HepG2 (cell line): ENCODE measurements around the gene FAM43A. TPM values are rescaled to one million over a fixed set of nuclear protein-coding genes. Genes with fewer than 3 reads are reported as not detected.
A peak's percentile ranks its signal among the peaks of the same experiment; 100 is the strongest.

ENCODE experiments used
- ATAC-seq: fragments of 200-7000 bp; cut with Tn5 transposase; 3 replicates; pipeline ENCODE4 v1.9.1; 2020; ENCODE audit warnings: mild to moderate bottlenecking, moderate library complexity
- BruUV-seq: library from RNA; stranded (reverse); fragments of 400-500 nt; replicated peaks from 2 replicates; lab custom pipeline; 2021; lab: Mats Ljungman, UMichigan
- CTCF ChIA-PET: fragments of 300-600 bp; formaldehyde crosslinking; extraction: SDS; loops from one replicate; lab custom pipeline; 2021; ENCODE audit warnings: low total read pairs, inconsistent platforms, low intra/inter-chr PET ratio; lab: Yijun Ruan, JAX
- POLR2A ChIA-PET: fragments of 350-600 bp; sonication (Branson Sonifier 250); formaldehyde crosslinking; loops from one replicate; lab custom pipeline; 2020; ENCODE audit warnings: antibody characterized with exemption, inconsistent platforms; lab: Yijun Ruan, JAX
- DNase-seq: peaks from one replicate; pipeline ENCODE4 v3.0.0-alpha.2; 2015; ENCODE audit warnings: low spot score
- FAIRE-seq: peaks from 3 replicates; lab custom pipeline; 2011; peaks lifted over from hg19 to GRCh38; lab: Jason Lieb, UNC
- H2AFZ ChIP-seq: one replicate; pipeline ENCODE4 v1.6.1; 2011; ENCODE audit warnings: low read length, inconsistent platforms
- H3K27ac ChIP-seq: fragments of 300-600 bp; 3 replicates; pipeline ENCODE4 v1.8.0; 2011; ENCODE audit warnings: mixed run types, mild to moderate bottlenecking, mixed read lengths, low read length, inconsistent platforms; ENCODE audit not compliant: insufficient read depth; ENCODE audit errors: extremely low read length
- H3K27me3 ChIP-seq, 2 experiments: fragments of 200-600 bp in 1 of 2; 2 replicates in 1 of 2; 3 replicates in 1 of 2; pipeline versions ENCODE4 v1.6.0 to v1.8.0; 2011; ENCODE audit warnings: low read length in 2 of 2, mild to moderate bottlenecking in 2 of 2, moderate library complexity in 2 of 2, inconsistent platforms in 1 of 2; ENCODE audit not compliant: insufficient read depth in 2 of 2, control insufficient read depth in 1 of 2
- H3K36me3 ChIP-seq, 2 experiments: fragments of 200-600 bp in 1 of 2; replicated peaks in 1 of 2; 2 replicates in 1 of 2; 3 replicates in 1 of 2; pipeline versions ENCODE4 v1.5.1 to v1.8.0; 2011; ENCODE audit warnings: low read length in 2 of 2, inconsistent platforms in 1 of 2; ENCODE audit not compliant: insufficient read depth in 2 of 2, control insufficient read depth in 1 of 2
- H3K4me1 ChIP-seq: 2 replicates; pipeline ENCODE4 v1.5.1; 2012; ENCODE audit warnings: low read length, inconsistent platforms; ENCODE audit not compliant: insufficient read depth
- H3K4me2 ChIP-seq: 2 replicates; pipeline ENCODE4 v1.6.0; 2011; ENCODE audit warnings: low read depth, low read length, inconsistent platforms
- H3K4me3 ChIP-seq, 3 experiments: fragments of 200-600 bp in 1 of 3; sonication (generic), shearing (Covaris generic) in 1 of 3; replicated peaks in 1 of 3; 2 replicates each; pipeline ENCODE4 v1.5.1; 2011 to 2016; ENCODE audit warnings: low read length in 3 of 3, inconsistent platforms in 2 of 3, low read depth in 2 of 3, mild to moderate bottlenecking in 2 of 3, control low read depth in 1 of 3, mixed read lengths in 1 of 3; ENCODE audit not compliant: insufficient read depth in 1 of 3
- H3K79me2 ChIP-seq: one replicate; pipeline ENCODE4 v1.6.1; 2011; ENCODE audit warnings: low read length, inconsistent platforms; ENCODE audit not compliant: insufficient read depth
- H3K9ac ChIP-seq: 2 replicates; pipeline ENCODE4 v1.6.0; 2011; ENCODE audit warnings: mild to moderate bottlenecking, low read depth, low read length, inconsistent platforms; ENCODE audit not compliant: insufficient read depth
- H3K9me3 ChIP-seq: 2 replicates; pipeline ENCODE4 v1.5.1; 2012; ENCODE audit warnings: mild to moderate bottlenecking, low read length
- H4K20me1 ChIP-seq: 2 replicates; pipeline ENCODE4 v1.6.0; 2011; ENCODE audit warnings: inconsistent platforms, mild to moderate bottlenecking, low read length, moderate library complexity; ENCODE audit not compliant: insufficient read depth
- FIP1L1 ChIP-seq: fragments of 200-400 bp; formaldehyde crosslinking; IDR thresholded peaks from 2 replicates; pipeline ENCODE4 v1.6.1; 2018; ENCODE audit warnings: low read depth, mild to moderate bottlenecking, low read length, moderate library complexity, borderline replicate concordance; ENCODE audit not compliant: insufficient read depth
- MED8 ChIP-seq: sonication (generic); formaldehyde crosslinking; IDR thresholded peaks from 2 replicates; pipeline ENCODE4 v1.8.1; 2023; ENCODE audit warnings: mild to moderate bottlenecking, missing genetic modification reagents; ENCODE audit not compliant: insufficient replicate concordance
- SYNCRIP ChIP-seq: fragments of 200-400 bp; formaldehyde crosslinking; IDR thresholded peaks from 2 replicates; pipeline ENCODE4 v1.6.1; 2018; ENCODE audit warnings: mild to moderate bottlenecking, low read depth, low read length; ENCODE audit not compliant: insufficient read depth
- TRIM24 ChIP-seq: sonication (generic); formaldehyde crosslinking; IDR thresholded peaks from 2 replicates; pipeline ENCODE4 v1.8.0; 2022; ENCODE audit warnings: mild to moderate bottlenecking, missing genetic modification reagents
- ZBTB33 ChIP-seq: sonication (generic); formaldehyde crosslinking; IDR thresholded peaks from 2 replicates; pipeline ENCODE4 v1.4.0; 2020; ENCODE audit warnings: missing genetic modification reagents
- ZBTB4 ChIP-seq: sonication (generic); formaldehyde crosslinking; IDR thresholded peaks from 2 replicates; pipeline ENCODE4 v1.4.0; 2020; ENCODE audit warnings: missing genetic modification reagents, mild to moderate bottlenecking, borderline replicate concordance
- ZMYM4 ChIP-seq: sonication (generic); formaldehyde crosslinking; IDR thresholded peaks from 2 replicates; pipeline ENCODE4 v1.8.1; 2023; ENCODE audit warnings: mild to moderate bottlenecking, missing genetic modification reagents
- WGBS: methylation state at CpG from one replicate; pipeline ENCODE4 v1.1.6; 2017; ENCODE audit warnings: low lambda C conversion rate; 5-methylcytosine and 5-hydroxymethylcytosine counted together
- in situ Hi-C: cut with HindIII; loops from 2 replicates; pipeline ENCODE4 v1.10.0; 2017; ENCODE audit warnings: low pct_unique_long_range_greater_than_20kb; ENCODE audit not compliant: extremely low pct_ligation_motif_present
- intact Hi-C: fragments of 100-400 bp; cut with micrococcal nuclease; formaldehyde crosslinking; loops from one replicate; pipeline ENCODE4 v1.10.0; 2022; ENCODE audit not compliant: unreplicated experiment
- polyA plus RNA-seq, 8 experiments: library from polyadenylated mRNA; depleted of rRNA in 3 of 8; stranded (reverse) in 7 of 8; unstranded in 1 of 8; fragments of >200 nt; fragmentation: Illumina TruSeq in 4 of 8; extraction: Trizol in 4 of 8; gene quantifications; 2 replicates each; pipeline versions ENCODE4 v1.2.1 to v1.2.3, GENCODE V29; 2011 to 2016; ENCODE audit warnings: low read depth in 4 of 8, missing spikeins in 1 of 8, mixed read lengths in 1 of 8; ENCODE audit not compliant: insufficient read depth in 1 of 8
- total RNA-seq, 5 experiments: library from RNA; depleted of rRNA; stranded (reverse); fragments of >200 nt; fragmentation: Illumina TruSeq; extraction: Trizol; gene quantifications; 2 replicates each; pipeline ENCODE4 v1.2.3, GENCODE V29; 2016; ENCODE audit warnings: low read depth in 1 of 5

FAM43A gene
- total and polyA plus RNA-seq, 2 of the 13 experiments (the other 11 are each of a cell fraction or from before 2014, with no cell fraction given), result 0.91 to 1.8 TPM

GRCh38 chr3:194687638-194688199, 2.0 kb downstream of the FAM43A start:
- BruUV-seq, result no TSS peak

More at GRCh38 chr3:194687638-194688199, 2.0 kb downstream of the FAM43A start:
- in situ Hi-C loops (loop anchor here (5.0 to 10.0 kb wide), 3 partner anchors 57 to 420 kb away; no protein-coding TSS in a partner anchor), intact Hi-C loops (loop anchor here (5.0 to 10.0 kb wide), 3 partner anchors 35 to 837 kb away; no protein-coding TSS in a partner anchor)
- FAIRE-seq, result no peak
- ChIA-PET CTCF (no interaction called here), POLR2A (interaction anchor here (2.7 kb wide), 1 partner anchor 16 kb away, joined by 11 read pairs; the partner anchor contains the start of gene LSG1)
- H3K4me3 ChIP-seq, result no peak overlapping the region
- H2AFZ ChIP-seq, result no peak overlapping the region
- ATAC-seq, result no peak
- H3K27ac ChIP-seq, result no peak overlapping the region
- no peak overlapping the region for H3K9ac ChIP-seq
- no peak for TF ChIP-seq SYNCRIP
- TF ChIP-seq MED8 (CRISPR knock-in tag), result no peak
- TF ChIP-seq ZBTB4 (CRISPR knock-in tag), result no peak
- TF ChIP-seq ZBTB33 (CRISPR knock-in tag), result peak; percentile 75
- no peak for TF ChIP-seq FIP1L1
- TF ChIP-seq ZMYM4 (CRISPR knock-in tag), result no peak
- no peak for TF ChIP-seq TRIM24 (CRISPR knock-in tag)
- no peaks in the 10 kb centered on the region for H3K36me3 ChIP-seq
- no peak for DNase-seq
- 96% methylated on average over 45 of the region's 57 CpGs for WGBS
- no peak overlapping the region for H3K4me2 ChIP-seq
- H3K27me3 ChIP-seq, result peaks cover 0 to 22% of the 10 kb centered on the region in 2 experiments; a peak in 1 of 5 replicates
- H3K4me1 ChIP-seq, result peaks cover 78% of the 10 kb centered on the region
- H3K79me2 ChIP-seq, result no peaks in the 10 kb centered on the region
- H4K20me1 ChIP-seq, result no peaks in the 10 kb centered on the region
- H3K9me3 ChIP-seq, result no peaks in the 10 kb centered on the region
